ENCODE results near the gene WNK2.

WNK2 gene

DNA sequence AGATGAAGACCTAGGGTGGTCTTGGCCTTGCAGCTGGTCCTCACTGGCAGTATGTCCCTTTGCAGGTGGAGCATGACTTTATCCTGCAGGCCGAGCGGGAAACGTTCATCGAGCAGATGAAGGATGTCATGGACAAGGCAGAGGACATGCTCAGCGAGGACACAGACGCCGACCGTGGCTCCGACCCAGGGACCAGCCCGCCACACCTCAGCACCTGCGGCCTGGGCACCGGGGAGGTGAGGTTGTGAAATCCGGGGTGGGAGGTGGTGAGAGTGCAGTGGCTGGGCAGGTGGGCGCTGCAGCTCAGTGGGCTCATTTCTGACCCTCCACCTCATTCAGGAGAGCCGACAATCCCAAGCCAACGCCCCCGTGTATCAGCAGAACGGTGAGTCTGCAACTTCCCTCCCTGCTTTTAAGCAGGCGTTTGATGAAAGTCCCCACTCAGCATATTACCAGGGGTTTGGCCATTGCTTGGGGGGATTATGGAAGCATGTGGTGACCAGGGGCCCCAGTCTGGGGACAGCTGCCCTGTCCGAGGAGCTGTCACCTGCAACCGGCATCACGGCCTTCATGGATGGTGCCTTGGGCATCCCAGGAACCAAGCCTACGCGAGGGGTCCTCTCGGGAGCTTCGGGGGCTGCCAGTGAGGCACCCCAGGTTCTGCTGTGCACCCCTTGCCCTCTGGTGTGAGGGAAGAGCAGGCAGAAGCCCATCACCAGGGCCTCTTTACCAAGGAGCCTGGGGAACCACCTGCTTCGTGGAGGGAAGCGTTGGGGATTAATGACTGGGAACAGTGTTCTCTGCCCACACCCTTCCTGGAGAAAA lies 84.0 kb downstream of the WNK2 start:
- no peak overlapping the region for H3K9ac ChIP-seq (ENCODE audit: low read length)
- no peaks in the 10 kb centered on the region for H3K36me3 ChIP-seq (ENCODE audit: control insufficient read depth, insufficient read depth, low read length)
- H3K9me3 ChIP-seq (ENCODE audit: control insufficient read depth, low read length): no peaks in the 10 kb centered on the region
- H3K27me3 ChIP-seq (ENCODE audit: control insufficient read depth, insufficient read depth, low read length): no peaks in the 10 kb centered on the region
- H3K4me1 ChIP-seq (ENCODE audit: control insufficient read depth, insufficient read depth, low read length): peaks cover 35% of the 10 kb centered on the region
- no peak overlapping the region for H3K4me3 ChIP-seq (ENCODE audit: low read length)

GRCh38 chr9:93268551-93269314 lies 84.8 kb downstream of the WNK2 start:
- Histone ChIP-seq H3K9ac (ENCODE audit: low read length) (no peak overlapping the region), H3K4me3 (ENCODE audit: low read length) (no peak overlapping the region), H3K4me1 (ENCODE audit: control insufficient read depth, insufficient read depth, low read length) (peaks cover 30% of the 10 kb centered on the region), H3K9me3 (ENCODE audit: control insufficient read depth, low read length) (no peaks in the 10 kb centered on the region), H3K27me3 (ENCODE audit: control insufficient read depth, insufficient read depth, low read length) (no peaks in the 10 kb centered on the region), H3K36me3 (ENCODE audit: control insufficient read depth, insufficient read depth, low read length) (no peaks in the 10 kb centered on the region)

- H3K9me3 ChIP-seq (ENCODE audit: control insufficient read depth, low read length): no peaks in the 10 kb centered on the region
- H3K4me3 ChIP-seq (ENCODE audit: low read length): no peak overlapping the region
- no peaks in the 10 kb centered on the region for H3K36me3 ChIP-seq (ENCODE audit: control insufficient read depth, insufficient read depth, low read length)
- no peaks in the 10 kb centered on the region for H3K27me3 ChIP-seq (ENCODE audit: control insufficient read depth, insufficient read depth, low read length)
- no peak overlapping the region for H3K9ac ChIP-seq (ENCODE audit: low read length)
- H3K4me1 ChIP-seq (ENCODE audit: control insufficient read depth, insufficient read depth, low read length): peaks cover 30% of the 10 kb centered on the region
Measured at GRCh38 chr9:93270976-93271375, 87.0 kb downstream of the WNK2 start.

- H3K36me3 ChIP-seq (ENCODE audit: control insufficient read depth, insufficient read depth, low read length): no peaks in the 10 kb centered on the region
- H3K4me3 ChIP-seq (ENCODE audit: low read length): no peak overlapping the region
- no peak overlapping the region for H3K9ac ChIP-seq (ENCODE audit: low read length)
- H3K9me3 ChIP-seq (ENCODE audit: control insufficient read depth, low read length): no peaks in the 10 kb centered on the region
- H3K27me3 ChIP-seq (ENCODE audit: control insufficient read depth, insufficient read depth, low read length): no peaks in the 10 kb centered on the region
- H3K4me1 ChIP-seq (ENCODE audit: control insufficient read depth, insufficient read depth, low read length): no peaks in the 10 kb centered on the region
Measured at GRCh38 chr9:93276973-93277372, 93.0 kb downstream of the WNK2 start.

- H3K36me3 ChIP-seq (ENCODE audit: control insufficient read depth, insufficient read depth, low read length): no peaks in the 10 kb centered on the region
- no peak overlapping the region for H3K9ac ChIP-seq (ENCODE audit: low read length)
- H3K9me3 ChIP-seq (ENCODE audit: control insufficient read depth, low read length): no peaks in the 10 kb centered on the region
- H3K4me3 ChIP-seq (ENCODE audit: low read length): no peak overlapping the region
- no peaks in the 10 kb centered on the region for H3K4me1 ChIP-seq (ENCODE audit: control insufficient read depth, insufficient read depth, low read length)
- no peaks in the 10 kb centered on the region for H3K27me3 ChIP-seq (ENCODE audit: control insufficient read depth, insufficient read depth, low read length)
Measured at GRCh38 chr9:93278144-93278543, 94.2 kb downstream of the WNK2 start.

- Histone ChIP-seq H3K9ac (ENCODE audit: low read length) (no peak overlapping the region), H3K4me1 (ENCODE audit: control insufficient read depth, insufficient read depth, low read length) (no peaks in the 10 kb centered on the region), H3K9me3 (ENCODE audit: control insufficient read depth, low read length) (no peaks in the 10 kb centered on the region), H3K36me3 (ENCODE audit: control insufficient read depth, insufficient read depth, low read length) (no peaks in the 10 kb centered on the region), H3K27me3 (ENCODE audit: control insufficient read depth, insufficient read depth, low read length) (no peaks in the 10 kb centered on the region), H3K4me3 (ENCODE audit: low read length) (no peak overlapping the region)
Measured at GRCh38 chr9:93280661-93281259, 96.8 kb downstream of the WNK2 start.

- Histone ChIP-seq H3K27me3 (ENCODE audit: control insufficient read depth, insufficient read depth, low read length) (no peaks in the 10 kb centered on the region), H3K9me3 (ENCODE audit: control insufficient read depth, low read length) (no peaks in the 10 kb centered on the region), H3K36me3 (ENCODE audit: control insufficient read depth, insufficient read depth, low read length) (no peaks in the 10 kb centered on the region), H3K4me3 (ENCODE audit: low read length) (no peak overlapping the region), H3K9ac (ENCODE audit: low read length) (no peak overlapping the region), H3K4me1 (ENCODE audit: control insufficient read depth, insufficient read depth, low read length) (no peaks in the 10 kb centered on the region)
Measured at GRCh38 chr9:93286252-93287188, 102.6 kb downstream of the WNK2 start.

GRCh38 chr9:93287189-93287552 lies 103.2 kb downstream of the WNK2 start:
- no peaks in the 10 kb centered on the region for H3K9me3 ChIP-seq (ENCODE audit: control insufficient read depth, low read length)
- no peak overlapping the region for H3K9ac ChIP-seq (ENCODE audit: low read length)
- no peaks in the 10 kb centered on the region for H3K4me1 ChIP-seq (ENCODE audit: control insufficient read depth, insufficient read depth, low read length)
- no peaks in the 10 kb centered on the region for H3K27me3 ChIP-seq (ENCODE audit: control insufficient read depth, insufficient read depth, low read length)
- no peaks in the 10 kb centered on the region for H3K36me3 ChIP-seq (ENCODE audit: control insufficient read depth, insufficient read depth, low read length)
- no peak overlapping the region for H3K4me3 ChIP-seq (ENCODE audit: low read length)

DNA sequence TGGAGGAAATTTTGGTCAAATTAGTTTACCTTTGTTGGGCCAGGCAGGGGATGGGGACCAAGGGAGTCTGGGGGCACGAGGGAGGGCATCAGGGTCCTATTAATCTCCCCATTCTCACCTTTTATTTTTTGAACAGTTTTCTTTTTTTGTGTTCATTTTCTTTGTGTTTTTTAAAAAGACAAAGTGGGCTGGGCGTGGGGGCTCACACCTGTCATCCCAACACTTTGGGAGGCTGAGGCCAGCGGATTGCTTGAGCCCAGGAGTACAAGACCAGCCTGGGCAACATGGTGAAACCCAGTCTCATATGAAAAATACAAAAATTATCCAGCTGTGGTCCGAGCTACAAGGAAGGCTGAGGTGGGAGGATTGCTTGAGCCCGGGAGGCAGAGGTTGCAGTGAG lies 103.7 kb downstream of the WNK2 start:
- Histone ChIP-seq H3K36me3 (ENCODE audit: control insufficient read depth, insufficient read depth, low read length) (no peaks in the 10 kb centered on the region), H3K27me3 (ENCODE audit: control insufficient read depth, insufficient read depth, low read length) (no peaks in the 10 kb centered on the region), H3K4me3 (ENCODE audit: low read length) (no peak overlapping the region), H3K9me3 (ENCODE audit: control insufficient read depth, low read length) (no peaks in the 10 kb centered on the region), H3K9ac (ENCODE audit: low read length) (no peak overlapping the region), H3K4me1 (ENCODE audit: control insufficient read depth, insufficient read depth, low read length) (no peaks in the 10 kb centered on the region)

- Histone ChIP-seq H3K4me3 (ENCODE audit: low read length) (no peak overlapping the region), H3K27me3 (ENCODE audit: control insufficient read depth, insufficient read depth, low read length) (no peaks in the 10 kb centered on the region), H3K9ac (ENCODE audit: low read length) (no peak overlapping the region), H3K36me3 (ENCODE audit: control insufficient read depth, insufficient read depth, low read length) (no peaks in the 10 kb centered on the region), H3K9me3 (ENCODE audit: control insufficient read depth, low read length) (no peaks in the 10 kb centered on the region), H3K4me1 (ENCODE audit: control insufficient read depth, insufficient read depth, low read length) (no peaks in the 10 kb centered on the region)
Measured at GRCh38 chr9:93288341-93288740, 104.4 kb downstream of the WNK2 start.

- Histone ChIP-seq H3K36me3 (ENCODE audit: control insufficient read depth, insufficient read depth, low read length) (no peaks in the 10 kb centered on the region), H3K4me1 (ENCODE audit: control insufficient read depth, insufficient read depth, low read length) (no peaks in the 10 kb centered on the region), H3K4me3 (ENCODE audit: low read length) (no peak overlapping the region)
Measured at GRCh38 chr9:93288891-93289883, 105.2 kb downstream of the WNK2 start.

More at GRCh38 chr9:93288891-93289883, 105.2 kb downstream of the WNK2 start:
- Histone ChIP-seq H3K9ac (ENCODE audit: low read length) (no peak overlapping the region), H3K27me3 (ENCODE audit: control insufficient read depth, insufficient read depth, low read length) (no peaks in the 10 kb centered on the region), H3K9me3 (ENCODE audit: control insufficient read depth, low read length) (no peaks in the 10 kb centered on the region)
